SU-DHL-6 (cell line): ENCODE measurements around the gene LRRC46.

Experiments
- EZH2phosphoT487 ChIP-seq: fragments of 200-600 bp; sonication (generic), shearing (Covaris generic); conservative IDR thresholded peaks from 2 replicates; pipeline ENCODE4 v1.6.1; 2018; ENCODE audit warnings: mild to moderate bottlenecking, antibody characterized with exemption, low read length, moderate library complexity, mixed read lengths
- TF ChIP-seq, protein P1 (sequence below): fragments of 200-600 bp; sonication (generic); IDR thresholded peaks from one replicate; pipeline ENCODE4 v1.5.1; 2017; ENCODE audit warnings: antibody characterized with exemption, mild to moderate bottlenecking, low read length, moderate library complexity; ENCODE audit not compliant: insufficient read depth, poor library complexity, severe bottlenecking

DNA sequence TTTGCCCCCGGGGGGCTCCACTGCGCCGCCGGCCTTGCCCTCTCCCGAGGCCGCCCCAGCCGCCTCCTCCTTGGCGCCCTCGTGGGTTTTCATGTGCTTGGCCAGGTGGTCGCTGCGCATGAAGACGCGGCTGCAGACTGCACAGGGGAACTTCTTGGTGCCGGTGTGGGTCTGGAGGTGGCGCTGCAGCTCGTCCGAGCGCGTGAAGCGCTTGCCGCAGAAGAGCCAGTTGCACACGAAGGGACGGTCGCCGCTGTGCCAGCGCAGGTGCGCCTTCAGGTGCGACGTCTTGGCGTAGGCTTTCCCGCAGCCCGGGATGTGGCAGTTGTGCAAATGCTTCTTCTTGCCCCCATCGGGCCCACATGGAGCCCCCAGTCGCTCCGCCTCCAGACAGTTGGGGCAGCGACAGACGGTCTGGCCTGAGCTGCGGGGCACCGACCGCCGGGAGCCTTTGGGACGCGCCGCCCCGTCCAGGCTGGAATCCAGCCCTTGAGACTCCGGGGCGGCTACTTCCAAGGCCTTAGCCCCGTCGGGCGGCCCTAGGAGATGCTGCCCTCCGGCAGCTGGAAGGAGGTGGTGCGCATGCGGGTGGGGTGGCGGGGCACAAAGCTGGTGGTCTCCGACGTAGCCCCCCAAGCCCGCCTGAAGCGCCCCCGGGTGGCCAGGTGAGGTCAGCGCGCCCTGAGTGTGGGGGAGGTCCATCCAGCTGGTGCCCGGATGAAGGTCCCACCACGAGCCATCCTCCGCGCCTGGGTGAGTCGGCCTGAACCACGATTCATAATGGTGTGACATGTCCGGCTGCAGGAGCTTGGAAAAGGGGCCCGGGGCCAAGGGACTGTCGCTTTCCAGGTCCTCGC, 16.1 kb downstream of the LRRC46 start:
- TF ChIP-seq, protein P1, sequence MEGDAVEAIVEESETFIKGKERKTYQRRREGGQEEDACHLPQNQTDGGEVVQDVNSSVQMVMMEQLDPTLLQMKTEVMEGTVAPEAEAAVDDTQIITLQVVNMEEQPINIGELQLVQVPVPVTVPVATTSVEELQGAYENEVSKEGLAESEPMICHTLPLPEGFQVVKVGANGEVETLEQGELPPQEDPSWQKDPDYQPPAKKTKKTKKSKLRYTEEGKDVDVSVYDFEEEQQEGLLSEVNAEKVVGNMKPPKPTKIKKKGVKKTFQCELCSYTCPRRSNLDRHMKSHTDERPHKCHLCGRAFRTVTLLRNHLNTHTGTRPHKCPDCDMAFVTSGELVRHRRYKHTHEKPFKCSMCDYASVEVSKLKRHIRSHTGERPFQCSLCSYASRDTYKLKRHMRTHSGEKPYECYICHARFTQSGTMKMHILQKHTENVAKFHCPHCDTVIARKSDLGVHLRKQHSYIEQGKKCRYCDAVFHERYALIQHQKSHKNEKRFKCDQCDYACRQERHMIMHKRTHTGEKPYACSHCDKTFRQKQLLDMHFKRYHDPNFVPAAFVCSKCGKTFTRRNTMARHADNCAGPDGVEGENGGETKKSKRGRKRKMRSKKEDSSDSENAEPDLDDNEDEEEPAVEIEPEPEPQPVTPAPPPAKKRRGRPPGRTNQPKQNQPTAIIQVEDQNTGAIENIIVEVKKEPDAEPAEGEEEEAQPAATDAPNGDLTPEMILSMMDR, result no peak
- TF ChIP-seq EZH2phosphoT487, result no peak
